Skin epidermis (tissue), 12 donors: Measurements from ENCODE around the gene PIAS1.
"Not testable (repeated sequence)": the region's sequence is repeated elsewhere in the genome, so short reads cannot be mapped to it uniquely, and the experiment has no call there.

Experiments used
- H3K27ac ChIP-seq, 21 experiments: fragments of 200-600 bp; sonication (generic) in 11 of 21; one replicate each; pipeline ENCODE4 v1.5.0; 2020; ENCODE audit warnings: mild to moderate bottlenecking in 3 of 21, inconsistent platforms in 2 of 21, moderate library complexity in 2 of 21
- H3K4me3 ChIP-seq, 7 experiments: fragments of 200-600 bp; sonication (generic) in 2 of 7; one replicate each; pipeline ENCODE4 v1.5.0; 2020; ENCODE audit warnings: inconsistent platforms in 2 of 7, mild to moderate bottlenecking in 2 of 7, moderate library complexity in 1 of 7

Gene PIAS1

DNA sequence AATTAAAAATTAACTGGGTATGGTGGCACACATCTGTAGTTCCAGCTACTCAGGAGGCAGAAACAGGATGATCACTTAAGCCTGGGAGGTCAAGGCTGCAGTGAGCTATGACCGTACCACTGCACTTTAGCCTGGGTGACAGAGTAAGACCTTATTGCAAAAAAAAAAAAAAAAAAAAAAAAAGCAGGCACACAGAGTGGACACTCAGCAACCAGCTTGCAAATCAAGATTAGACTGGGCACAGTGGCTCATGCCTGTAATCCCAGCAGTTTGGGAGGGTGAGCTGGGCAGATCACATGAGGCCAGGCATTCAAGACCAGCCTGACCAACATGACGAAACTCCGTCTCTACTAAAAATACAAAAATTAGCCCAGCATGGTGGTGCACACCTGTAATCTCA is 170.0 kb downstream of the PIAS1 start:
- no peak overlapping the region for H3K4me3 ChIP-seq
- H3K27ac ChIP-seq: no peak overlapping the region

DNA sequence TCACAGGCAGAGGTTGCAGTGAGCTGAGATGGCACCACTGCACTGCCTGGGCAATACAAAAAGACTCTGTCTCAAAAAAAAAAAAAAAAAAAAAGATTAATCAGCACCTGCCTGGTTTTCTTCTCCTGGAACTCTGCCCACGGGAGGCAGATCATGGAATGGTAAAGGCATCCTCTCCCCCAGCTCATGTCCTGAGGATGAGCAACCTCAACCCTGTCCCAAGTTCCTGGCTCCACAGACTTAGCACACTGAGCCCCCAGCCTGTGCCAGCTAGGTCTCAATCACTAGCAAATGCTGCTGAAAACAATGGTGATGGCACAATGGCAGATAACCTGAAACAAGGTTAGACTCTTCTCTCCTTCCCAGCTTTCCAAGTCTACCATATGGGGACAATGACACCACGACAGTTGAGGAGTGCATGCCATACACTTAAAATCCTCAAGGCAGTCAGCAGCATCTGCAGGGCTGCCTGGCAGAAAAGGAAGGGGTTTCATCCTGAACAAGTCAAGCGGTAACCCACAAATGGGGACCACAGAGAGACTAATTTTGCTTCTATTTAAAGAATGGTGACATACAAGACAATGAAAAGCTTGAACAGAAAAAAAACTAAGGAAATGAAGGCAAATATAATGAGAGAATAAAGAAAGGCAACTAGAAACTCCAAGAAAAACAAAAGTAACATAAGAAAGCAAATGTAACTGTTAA is 170.6 kb downstream of the PIAS1 start:
- Histone ChIP-seq H3K27ac (no peak overlapping the region), H3K4me3 (no peak overlapping the region)

DNA sequence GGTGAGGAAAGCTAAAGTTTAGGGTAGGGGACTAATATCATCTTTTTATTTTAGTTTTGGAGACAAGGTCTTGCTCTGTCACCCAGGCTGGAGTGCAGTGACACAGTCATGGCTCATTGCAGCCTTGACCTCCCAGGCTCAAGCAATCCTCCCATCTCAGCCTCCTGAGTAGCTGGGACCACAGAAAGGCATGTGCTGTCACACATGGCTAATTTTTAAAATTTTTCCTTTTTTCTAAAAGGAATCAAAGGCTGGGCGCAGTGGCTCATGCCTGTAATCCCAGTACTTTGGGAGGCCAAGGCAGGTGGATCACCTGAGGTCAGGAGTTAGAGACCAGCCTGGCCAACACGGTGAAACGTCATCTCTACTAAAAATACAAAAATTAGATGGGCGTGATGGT is 171.3 kb downstream of the PIAS1 start:
- H3K27ac ChIP-seq, H3K4me3 ChIP-seq: not testable (repeated sequence)

DNA sequence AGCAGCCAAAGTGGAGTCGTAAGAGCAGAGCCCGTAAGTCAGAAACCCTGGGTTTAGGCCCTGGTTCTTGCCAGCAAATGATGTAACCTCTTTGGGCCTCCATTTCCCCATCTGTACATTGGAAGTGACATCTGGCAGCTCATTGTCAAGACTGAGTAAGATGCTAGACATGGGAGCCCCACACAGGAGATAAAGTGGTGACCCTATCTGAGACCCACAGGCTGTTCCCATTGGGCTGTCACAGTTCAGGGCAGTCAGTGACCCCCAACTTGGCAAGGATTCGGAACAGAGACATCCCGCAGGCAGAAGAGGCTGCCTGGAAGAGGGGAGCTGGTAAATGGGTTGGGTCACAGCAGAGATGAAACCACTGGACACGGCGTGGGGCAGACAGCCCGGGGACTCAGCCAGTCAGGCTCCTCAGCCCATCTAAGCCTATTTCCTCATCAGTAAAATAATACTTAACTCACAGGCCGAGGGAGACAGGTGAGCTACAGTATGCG is 173.6 kb downstream of the PIAS1 start:
- Histone ChIP-seq H3K27ac (no peak overlapping the region), H3K4me3 (peak overlapping the region in 4 of 7 experiments; percentile 71 to 89 (median 74))

DNA sequence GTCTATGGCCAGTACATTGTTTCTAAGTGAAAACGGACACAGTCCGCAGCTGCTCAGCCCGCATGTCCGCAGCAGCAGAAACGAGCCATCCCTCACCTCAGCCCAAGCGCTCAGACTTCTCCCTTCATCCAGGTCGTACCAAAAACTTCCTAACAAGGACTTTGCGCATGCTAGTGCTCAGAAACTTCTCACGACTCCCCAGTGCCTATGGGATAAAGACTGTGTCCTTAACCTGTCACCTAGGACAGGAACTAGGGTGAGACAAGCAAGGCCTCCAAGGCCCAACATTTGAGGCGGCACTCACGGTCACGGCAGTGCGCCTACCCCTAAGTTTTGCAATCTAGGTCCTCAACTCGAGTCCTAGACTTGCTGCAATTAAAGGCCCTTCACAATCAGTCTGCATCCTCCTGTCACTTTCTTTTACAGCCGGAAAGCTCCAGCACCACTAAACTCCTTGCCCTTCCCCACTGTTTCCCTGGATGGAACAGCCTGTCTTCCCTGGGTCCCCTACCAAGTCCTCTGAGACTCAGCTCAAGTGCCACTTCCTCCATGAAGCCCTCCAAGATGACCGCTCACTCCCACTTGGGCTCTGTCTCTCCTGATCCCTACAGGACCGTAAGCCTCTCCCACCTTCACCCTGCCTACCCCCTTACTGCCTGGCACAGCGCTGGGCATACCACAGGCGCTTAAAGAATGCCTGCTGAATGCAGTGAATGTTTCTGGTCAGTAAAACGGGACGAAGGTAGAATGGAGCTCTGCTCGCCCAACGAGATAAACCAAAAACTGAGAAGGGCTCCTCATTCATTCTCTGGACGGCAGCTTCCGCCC is 174.2 kb downstream of the PIAS1 start:
- Histone ChIP-seq H3K27ac (peak overlapping the region in 18 of 21 experiments; percentile 21 to 94 (median 88)), H3K4me3 (peak overlapping the region; percentile 71 to 95 (median 80))

DNA sequence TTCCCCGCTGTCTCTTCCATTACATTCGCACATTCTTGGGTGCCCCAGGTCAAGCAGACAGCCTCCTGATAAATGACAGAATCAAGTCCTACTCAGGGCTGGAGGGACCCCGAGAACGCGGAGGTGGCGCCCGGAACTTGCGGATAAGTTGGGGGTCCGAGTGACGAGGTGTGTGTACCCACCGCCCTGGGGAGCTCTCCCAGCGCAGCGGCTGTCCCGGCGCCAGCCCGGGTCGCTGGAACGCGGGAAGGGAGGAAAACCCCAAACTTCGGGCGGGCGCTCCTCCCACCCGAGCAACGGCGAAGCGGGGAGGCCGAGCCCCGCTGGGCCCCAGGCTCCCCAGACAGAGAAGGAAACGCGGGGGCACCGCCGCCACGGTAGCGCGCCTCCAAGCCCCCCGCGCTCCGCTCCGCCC is 174.9 kb downstream of the PIAS1 start:
- Histone ChIP-seq H3K4me3 (peak overlapping the region; percentile 71 to 95 (median 80)), H3K27ac (peak overlapping the region; percentile 75 to 94 (median 87))

DNA sequence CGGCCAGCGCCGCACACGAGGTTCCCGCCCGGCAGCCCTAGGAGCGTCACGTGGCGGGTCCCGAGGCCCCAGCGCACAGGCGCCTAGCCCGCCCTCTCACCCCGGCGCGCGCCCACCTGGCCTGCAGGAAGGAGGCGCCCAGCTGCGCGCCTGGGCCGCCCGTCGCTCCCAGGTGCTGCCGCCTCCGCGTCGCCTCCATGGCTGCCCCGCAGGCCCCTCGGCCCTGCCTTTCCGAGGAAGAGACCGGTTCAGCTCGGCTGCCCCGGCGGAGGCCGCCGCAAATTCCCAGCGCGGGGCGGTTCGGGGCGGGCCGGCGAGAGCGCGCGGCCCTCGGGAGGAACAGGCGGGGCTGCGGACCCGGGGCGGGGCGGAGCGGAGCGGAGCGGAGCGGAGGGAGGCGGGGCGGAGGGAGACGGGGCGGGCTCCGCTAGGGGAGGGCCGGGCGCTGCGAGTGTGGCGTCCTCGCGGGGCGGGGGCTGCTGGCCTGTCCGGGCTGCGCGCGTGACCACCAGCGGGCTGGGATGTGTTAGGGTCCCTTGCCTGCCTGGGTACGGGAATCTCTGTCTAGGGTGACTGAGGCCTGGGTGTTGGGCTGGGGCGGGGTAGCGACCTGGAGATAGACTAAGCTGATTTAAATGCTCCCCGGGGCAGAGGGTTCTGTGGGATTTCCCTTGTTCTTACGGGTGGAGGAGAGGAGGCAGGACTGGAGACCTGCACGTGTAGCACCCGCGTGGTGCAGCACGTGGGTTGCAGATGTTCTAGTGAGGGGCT is 175.5 kb downstream of the PIAS1 start, which contains the start of gene CLN6:
Gene CLN6, minus strand, starts transcription at position 343 of the 771 bp plus-strand sequence. Its CDS starts 144 bp downstream, at position 199.
- Histone ChIP-seq H3K27ac (peak within 1 kb of the TSS; percentile 75 to 94 (median 87)), H3K4me3 (peak within 1 kb of the TSS; percentile 71 to 95 (median 80))

DNA sequence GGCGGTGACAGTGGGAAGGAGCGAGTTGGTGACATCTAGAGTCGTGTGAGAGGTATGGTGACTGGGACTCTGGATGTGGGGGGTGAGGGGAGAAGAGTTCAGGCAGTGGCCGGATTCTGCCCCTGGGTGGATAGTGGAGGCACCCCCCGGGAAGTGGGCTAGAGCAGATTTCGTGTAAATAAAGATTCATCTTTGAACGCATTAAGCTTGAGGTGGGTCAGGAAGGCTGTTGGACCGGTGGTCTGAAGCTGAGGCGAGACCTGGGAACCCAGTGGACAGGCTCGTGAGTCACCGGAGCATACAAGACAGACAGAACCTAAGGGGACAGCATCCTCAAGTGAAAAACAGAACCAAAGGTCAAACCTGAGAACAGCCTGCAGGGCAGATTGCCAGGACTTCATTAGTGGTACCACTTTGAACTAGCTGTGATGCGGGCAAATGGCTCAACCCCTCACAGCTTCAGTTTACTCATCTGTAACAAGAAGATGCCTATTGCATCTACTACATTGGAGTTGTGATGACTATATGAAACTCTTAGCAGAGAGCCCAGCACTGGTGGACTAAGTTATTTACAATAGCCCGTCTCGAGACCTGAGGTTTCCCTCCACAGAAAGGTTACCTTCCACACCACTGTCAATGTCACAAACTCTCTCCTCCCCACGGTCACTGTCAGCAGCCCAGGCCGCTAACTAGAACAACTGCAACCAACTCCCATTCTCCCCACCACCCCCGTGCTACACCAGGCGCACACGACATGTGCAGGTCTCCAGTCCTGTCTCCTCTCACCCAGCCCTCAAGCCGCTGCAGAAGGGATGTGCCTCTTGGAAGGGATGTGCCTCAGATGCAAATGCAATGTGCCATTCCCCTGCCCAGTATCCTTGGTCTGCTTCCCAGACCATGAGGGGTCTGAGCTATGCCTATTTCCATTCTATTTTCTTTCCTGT is 176.3 kb downstream of the PIAS1 start:
- Histone ChIP-seq H3K27ac (peak overlapping the region in 18 of 21 experiments; percentile 27 to 94 (median 88)), H3K4me3 (peak overlapping the region; percentile 71 to 95 (median 80))

DNA sequence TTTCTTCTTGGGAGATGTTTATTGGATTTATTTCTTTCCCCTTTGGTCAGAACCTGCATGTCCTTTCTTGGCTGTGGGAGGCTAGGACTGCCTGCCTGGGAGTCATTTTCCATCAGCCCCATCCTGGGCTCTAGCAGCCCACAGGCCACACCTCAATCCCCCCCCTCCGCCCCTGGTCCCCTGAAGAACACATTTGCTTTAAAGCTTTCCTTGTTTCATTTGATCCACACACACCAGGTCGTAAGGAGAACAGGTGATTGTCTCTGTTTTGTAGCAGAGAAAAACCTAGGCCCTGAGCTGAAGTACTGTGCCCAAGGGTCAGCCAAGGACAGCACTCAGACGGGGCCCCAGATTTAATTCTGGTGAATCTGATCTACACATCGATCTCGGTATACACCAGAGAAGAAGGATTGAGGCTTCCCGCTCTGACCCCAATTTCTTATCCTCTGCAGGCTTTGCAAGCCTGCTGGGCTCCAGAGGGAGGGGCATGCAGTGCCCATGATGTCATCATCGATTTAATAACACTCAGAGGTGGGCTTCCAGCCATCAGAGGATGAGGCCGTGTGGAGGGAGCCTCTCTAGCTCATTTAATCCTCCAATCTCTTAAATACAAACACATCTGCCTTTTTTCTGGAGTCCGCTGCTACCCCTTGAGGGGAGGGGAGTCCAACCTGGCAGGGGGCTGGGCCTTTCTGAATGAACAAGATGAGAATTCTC is 177.1 kb downstream of the PIAS1 start:
- H3K4me3 ChIP-seq: no peak overlapping the region
- H3K27ac ChIP-seq: no peak overlapping the region

DNA sequence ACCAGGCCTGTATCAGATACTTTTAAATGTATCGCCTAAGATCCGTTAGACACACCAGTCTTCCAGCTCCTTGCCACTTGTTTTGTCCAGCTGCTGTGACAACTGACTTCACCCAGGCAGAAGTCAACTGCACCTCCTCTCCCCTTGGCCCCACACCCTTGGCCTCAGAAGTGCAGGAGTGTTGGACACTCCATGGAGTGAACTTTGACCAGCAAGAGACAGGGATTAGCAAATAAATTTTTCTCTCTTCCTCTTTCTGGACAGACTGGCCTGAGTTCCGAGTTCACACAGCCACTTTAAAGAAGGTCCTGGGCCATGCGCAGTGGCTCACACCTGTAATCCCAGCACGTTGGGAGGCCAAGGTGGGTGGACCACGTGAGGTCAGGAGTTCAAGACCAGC is 178.3 kb downstream of the PIAS1 start:
- Histone ChIP-seq H3K4me3 (no peak overlapping the region), H3K27ac (no peak overlapping the region)

DNA sequence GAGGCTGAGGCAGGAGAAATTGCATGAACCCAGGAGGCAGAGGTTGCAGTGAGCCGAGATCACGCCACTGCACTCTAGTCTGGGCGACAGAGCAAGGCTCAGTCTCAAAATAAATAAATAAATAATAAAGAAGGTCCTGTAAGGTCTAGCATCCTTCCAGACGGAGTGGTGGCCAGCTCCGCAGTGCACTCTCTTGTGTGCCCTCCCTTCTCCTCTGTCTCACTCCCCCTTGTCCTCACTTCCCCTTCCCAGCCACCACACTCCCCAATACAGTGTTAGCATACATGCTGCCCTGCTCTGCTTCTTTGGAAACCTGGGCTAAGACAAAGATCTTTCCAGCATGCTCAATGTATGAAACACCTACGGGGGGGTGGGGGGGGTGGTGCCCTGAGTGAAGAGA is 178.8 kb downstream of the PIAS1 start:
- Histone ChIP-seq H3K4me3 (no peak overlapping the region), H3K27ac (no peak overlapping the region)

DNA sequence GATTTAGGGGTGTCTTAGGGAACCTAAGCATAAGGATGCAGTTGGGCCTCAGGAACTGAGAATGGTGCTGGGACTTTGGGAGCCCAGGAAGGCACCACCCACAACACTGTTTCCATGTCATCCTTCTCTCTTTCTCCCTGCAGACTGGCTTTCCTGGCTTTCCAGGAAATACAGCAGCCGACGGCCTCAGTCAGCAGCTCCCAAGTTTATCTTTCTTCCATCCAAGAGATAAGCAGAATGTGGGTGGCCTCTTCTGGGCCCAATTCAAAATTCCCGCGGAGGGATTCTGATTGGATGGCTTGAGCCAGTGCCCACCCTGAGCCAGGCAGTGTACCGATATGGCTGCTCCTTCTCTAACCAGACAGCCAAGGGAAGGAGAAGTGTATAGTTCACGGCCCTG is 179.9 kb downstream of the PIAS1 start:
- peak overlapping the region in 1 of 21 experiments; percentile 40 for H3K27ac ChIP-seq

DNA sequence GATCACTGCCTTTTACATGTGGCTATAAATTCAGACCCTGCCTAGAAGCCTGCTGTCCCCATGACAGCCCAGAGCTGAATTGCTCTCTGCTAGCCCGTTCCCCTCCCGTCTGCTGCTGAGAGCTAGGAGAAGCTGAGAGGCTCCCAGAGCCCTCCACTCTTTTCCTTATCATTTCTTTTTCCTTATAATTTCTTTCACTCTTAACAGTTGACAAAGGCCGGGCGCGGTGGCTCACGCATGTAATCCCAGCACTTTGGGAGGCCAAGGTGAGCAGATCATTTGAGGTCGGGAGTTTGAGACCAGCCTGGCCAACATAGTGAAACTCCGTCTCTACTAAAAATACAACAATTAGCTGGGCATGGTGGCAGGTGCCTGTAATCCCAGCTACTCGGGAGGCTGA is 180.4 kb downstream of the PIAS1 start:
- H3K27ac ChIP-seq, H3K4me3 ChIP-seq: not testable (repeated sequence)

More for the DNA sequence above, 179.9 kb downstream of the PIAS1 start:
- no peak overlapping the region for H3K4me3 ChIP-seq

DNA sequence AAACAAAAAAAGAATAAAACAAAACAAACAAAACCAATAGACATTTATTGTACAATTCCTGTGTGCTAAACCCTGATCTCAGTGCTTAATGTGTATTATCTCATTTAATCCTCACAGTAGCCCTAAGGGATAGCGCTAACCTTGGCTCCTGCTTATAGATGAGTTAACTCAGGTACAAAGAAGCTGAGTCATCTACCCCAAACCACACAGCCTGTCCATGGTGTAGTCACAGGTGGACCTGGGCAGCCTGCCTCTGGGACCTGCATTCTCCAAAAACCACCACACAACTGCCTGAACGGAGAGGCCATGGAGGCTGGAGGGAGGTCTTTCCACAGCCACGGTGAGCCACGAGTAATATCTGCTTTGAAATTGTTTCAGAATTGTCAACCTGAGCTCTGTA is 180.9 kb downstream of the PIAS1 start:
- Histone ChIP-seq H3K27ac (no peak overlapping the region), H3K4me3 (no peak overlapping the region)

DNA sequence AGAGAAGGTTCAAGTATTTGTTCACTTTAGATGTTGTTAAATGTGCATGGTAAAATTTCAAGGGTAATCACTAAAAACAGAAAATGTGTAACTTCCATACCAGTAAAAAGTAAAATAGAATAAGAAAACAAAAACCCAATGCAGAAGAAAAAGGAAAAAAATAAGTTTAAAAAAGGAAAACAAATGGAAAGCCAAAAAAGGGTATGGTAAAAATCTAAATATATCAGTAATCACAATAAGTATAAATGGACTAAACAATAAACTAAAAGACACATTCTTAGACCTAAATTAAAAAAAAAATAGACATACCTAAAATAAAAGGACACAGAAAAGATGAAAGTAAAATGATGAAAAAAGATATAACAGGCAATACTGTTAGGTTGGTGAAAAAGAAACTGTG is 184.9 kb downstream of the PIAS1 start:
- no peak overlapping the region for H3K27ac ChIP-seq
- H3K4me3 ChIP-seq: no peak overlapping the region

DNA sequence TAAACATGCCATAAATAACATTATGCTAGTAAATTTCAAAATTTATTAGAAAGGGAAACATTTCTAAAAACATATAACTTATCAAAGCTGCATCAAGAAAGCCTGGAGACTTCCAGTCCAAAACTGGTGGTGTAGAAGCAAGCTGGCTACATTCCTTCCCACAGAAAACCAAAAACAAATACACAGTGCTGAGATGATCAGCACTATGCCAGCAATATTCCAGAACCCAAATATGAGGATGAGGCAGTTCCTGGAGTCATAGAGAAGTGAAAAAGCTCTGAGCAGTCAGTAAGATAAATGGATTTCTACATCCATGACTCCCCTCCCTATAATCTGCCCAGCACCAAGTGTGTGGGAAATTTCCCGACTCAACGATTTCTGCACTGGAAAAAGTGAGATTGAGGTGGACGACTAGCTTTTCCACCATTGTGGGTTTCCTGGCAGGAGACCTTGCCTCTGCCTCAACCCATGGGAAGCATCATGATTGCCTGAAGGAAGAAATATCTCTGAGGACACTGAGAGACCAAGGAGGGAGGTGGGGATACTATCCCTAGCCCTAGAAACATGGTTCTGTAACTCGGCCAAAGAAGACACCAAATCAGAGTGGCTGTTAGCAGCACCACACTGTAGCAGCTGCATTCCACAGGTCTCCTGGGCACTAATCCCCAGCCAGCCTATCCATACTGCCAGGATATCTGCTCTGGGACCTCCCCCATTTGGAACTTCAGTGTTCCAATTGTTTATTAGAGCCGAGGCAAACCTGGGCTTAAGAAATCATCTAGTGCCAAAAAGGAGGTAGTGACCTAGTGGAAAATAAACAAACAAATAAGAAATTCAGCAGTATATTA is 187.2 kb downstream of the PIAS1 start:
- H3K4me3 ChIP-seq: no peak overlapping the region
- H3K27ac ChIP-seq: no peak overlapping the region
